OCI-LY7 (cell line): Measurements from ENCODE around the gene TPRKB. TPM values are rescaled to one million over a fixed set of nuclear protein-coding genes. Genes with fewer than 3 reads are reported as not detected.

ENCODE experiments used
- BruUV-seq: library from RNA; stranded (reverse); fragments of 400-500 nt; replicated peaks from 2 replicates; lab custom pipeline; 2021; lab: Mats Ljungman, UMichigan
- CTCF ChIA-PET: fragments of 300-600 bp; sonication (Branson Sonifier 250); formaldehyde crosslinking; loops from one replicate; lab custom pipeline; 2022; ENCODE audit warnings: antibody characterized with exemption; ENCODE audit not compliant: unreplicated experiment; lab: Charles Lee
- POLR2A ChIA-PET: fragments of 300-600 bp; sonication (Branson Sonifier 250); formaldehyde crosslinking; loops from one replicate; lab custom pipeline; 2022; ENCODE audit warnings: antibody characterized with exemption; lab: Charles Lee
- DNase-seq: peaks from one replicate; pipeline ENCODE4 v3.0.0-alpha.2; 2015; ENCODE audit warnings: low spot score
- H2AFZ ChIP-seq: fragments of 200-600 bp; sonication (generic), shearing (Covaris generic); 2 replicates; pipeline ENCODE4 v1.6.1; 2014; ENCODE audit warnings: mild to moderate bottlenecking, antibody characterized with exemption, low read length, moderate library complexity
- H3K27ac ChIP-seq: fragments of 200-600 bp; sonication (generic); 2 replicates; pipeline ENCODE4 v1.5.1; 2014; ENCODE audit warnings: mixed run types, low read depth, mild to moderate bottlenecking, moderate library complexity, low read length, inconsistent platforms; ENCODE audit not compliant: poor library complexity, severe bottlenecking
- H3K36me3 ChIP-seq: fragments of 200-600 bp; sonication (generic); 2 replicates; pipeline ENCODE4 v1.6.1; 2014; ENCODE audit warnings: mild to moderate bottlenecking, antibody characterized with exemption, low read length, moderate library complexity, mixed read lengths; ENCODE audit not compliant: insufficient read depth
- H3K4me1 ChIP-seq: fragments of 200-600 bp; sonication (generic); 2 replicates; pipeline ENCODE4 v1.5.1; 2014; ENCODE audit warnings: mild to moderate bottlenecking, low read length; ENCODE audit not compliant: insufficient read depth, poor library complexity, severe bottlenecking
- H3K4me2 ChIP-seq: fragments of 200-600 bp; sonication (generic); 2 replicates; pipeline ENCODE4 v1.6.1; 2014; ENCODE audit warnings: mild to moderate bottlenecking, low read length
- H3K4me3 ChIP-seq: fragments of 200-600 bp; sonication (generic); 2 replicates; pipeline ENCODE4 v1.5.1; 2014; ENCODE audit warnings: mild to moderate bottlenecking, low read depth, low read length; ENCODE audit not compliant: poor library complexity, severe bottlenecking
- H3K79me2 ChIP-seq: fragments of 200-600 bp; sonication (generic); 2 replicates; pipeline ENCODE4 v1.6.1; 2016; ENCODE audit warnings: low read depth, mild to moderate bottlenecking, low read length, moderate library complexity, mixed read lengths; ENCODE audit not compliant: insufficient read depth
- H3K9me2 ChIP-seq: fragments of 200-600 bp; sonication (generic); 2 replicates; pipeline ENCODE4 v1.6.1; 2016; ENCODE audit warnings: mild to moderate bottlenecking, low read length, mixed read lengths; ENCODE audit not compliant: insufficient read depth
- H3K9me3 ChIP-seq: fragments of 200-600 bp; sonication (generic); 2 replicates; pipeline ENCODE4 v1.6.1; 2014; ENCODE audit warnings: mild to moderate bottlenecking, mixed run types, low read length, mixed read lengths
- H4K20me1 ChIP-seq: fragments of 200-600 bp; sonication (generic); 2 replicates; pipeline ENCODE4 v1.6.1; 2014; ENCODE audit warnings: mild to moderate bottlenecking, antibody characterized with exemption, low read length, moderate library complexity, mixed read lengths; ENCODE audit not compliant: insufficient read depth
- CTCF ChIP-seq: fragments of 200-600 bp; sonication (generic); conservative IDR thresholded peaks from 2 replicates; pipeline ENCODE4 v1.5.1; 2014; ENCODE audit warnings: mild to moderate bottlenecking, antibody characterized with exemption, low read length, moderate library complexity, mixed read lengths
- EZH2phosphoT487 ChIP-seq: fragments of 200-600 bp; sonication (generic); IDR thresholded peaks from 2 replicates; pipeline ENCODE4 v1.6.1; 2018; ENCODE audit warnings: low read depth, borderline replicate concordance, mild to moderate bottlenecking, mixed run types, antibody characterized with exemption, low read length, moderate library complexity, mixed read lengths
- intact Hi-C: fragments of 100-400 bp; cut with micrococcal nuclease; formaldehyde crosslinking; loops from one replicate; pipeline ENCODE4 v1.10.0; 2022; ENCODE audit not compliant: unreplicated experiment
- total RNA-seq, 2 experiments: library from RNA; depleted of rRNA in 1 of 2; stranded (reverse); fragments of >200 nt in 1 of 2; shearing (Covaris generic) in 1 of 2; gene quantifications; 2 replicates each; pipeline ENCODE4 v1.2.3, GENCODE V29; 2014 to 2022

Gene TPRKB
- total RNA-seq, 2 experiments from 2014 or later = 29.3 to 51.4 TPM

- Histone ChIP-seq H3K4me1 (peaks cover 18% of the 10 kb centered on the region), H3K4me3 (no peak overlapping the region), H3K9me3 (no peaks in the 10 kb centered on the region), H3K4me2 (no peak overlapping the region), H2AFZ (no peak overlapping the region), H4K20me1 (no peaks in the 10 kb centered on the region), H3K79me2 (peaks cover 24% of the 10 kb centered on the region), H3K36me3 (peaks cover 48% of the 10 kb centered on the region), H3K9me2 (no peaks in the 10 kb centered on the region), H3K27ac (no peak overlapping the region)
- DNase-seq = no peak
- TF ChIP-seq EZH2phosphoT487 (no peak), CTCF (no peak)
- intact Hi-C loops = no loop called here
- POLR2A ChIA-PET = interaction anchor here (0.8 kb wide), 1 partner anchor 15 kb away, joined by 4 read pairs; no protein-coding TSS in a partner anchor
- CTCF ChIA-PET = no interaction called here
- BruUV-seq = no TSS peak
Observed at GRCh38 chr2:73776869-73777519, 39.8 kb upstream of the TPRKB start.

- no peaks in the 10 kb centered on the region for H4K20me1 ChIP-seq
- ChIA-PET POLR2A (interaction anchor here (0.6 kb wide), 2 partner anchors 12 to 518 kb away, joined by 4 to 7 read pairs; no protein-coding TSS in a partner anchor), CTCF (no interaction called here)
- H3K9me2 ChIP-seq = no peaks in the 10 kb centered on the region
- H3K4me1 ChIP-seq = peaks cover 18% of the 10 kb centered on the region
- H2AFZ ChIP-seq = no peak overlapping the region
- peaks cover 24% of the 10 kb centered on the region for H3K79me2 ChIP-seq
- no peak overlapping the region for H3K27ac ChIP-seq
- TF ChIP-seq CTCF (no peak), EZH2phosphoT487 (no peak)
- intact Hi-C loops = no loop called here
- no TSS peak for BruUV-seq
- DNase-seq = no peak
- H3K36me3 ChIP-seq = peaks cover 50% of the 10 kb centered on the region
- H3K4me3 ChIP-seq = no peak overlapping the region
- H3K9me3 ChIP-seq = no peaks in the 10 kb centered on the region
- H3K4me2 ChIP-seq = no peak overlapping the region
Observed at GRCh38 chr2:73776381-73776780, 39.2 kb upstream of the TPRKB start.

DNA sequence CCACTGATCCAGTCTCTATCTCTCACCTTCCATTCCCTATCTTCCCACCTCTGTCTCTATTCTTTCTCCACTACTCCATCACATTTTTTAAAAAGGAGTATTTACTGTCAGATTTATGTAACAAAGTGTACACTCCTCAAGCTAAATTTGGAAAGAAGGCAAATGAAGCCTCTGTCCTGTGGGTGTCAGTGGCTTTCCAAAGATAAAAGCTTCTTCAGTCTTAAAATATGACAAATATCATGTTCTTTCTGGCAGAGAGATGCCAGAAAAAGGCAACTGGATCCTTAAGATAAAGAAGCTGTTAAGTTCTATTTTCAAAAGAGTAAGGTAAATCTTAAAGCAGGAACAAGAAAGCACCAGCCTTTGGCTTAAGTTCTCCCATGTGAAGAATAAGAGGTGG, 35.7 kb upstream of the TPRKB start:
- Histone ChIP-seq H3K4me1 (no peaks in the 10 kb centered on the region), H3K79me2 (peaks cover 4% of the 10 kb centered on the region; the same call in 1 of the 2 replicates), H4K20me1 (no peaks in the 10 kb centered on the region), H3K27ac (no peak overlapping the region), H3K36me3 (peaks cover 82% of the 10 kb centered on the region), H3K9me3 (no peaks in the 10 kb centered on the region), H2AFZ (no peak overlapping the region), H3K9me2 (no peaks in the 10 kb centered on the region), H3K4me2 (no peak overlapping the region), H3K4me3 (no peak overlapping the region)
- no peak for DNase-seq
- CTCF ChIA-PET = no interaction called here
- POLR2A ChIA-PET = interaction anchor here (0.5 kb wide), 1 partner anchor 280 kb away, joined by 3 read pairs; no protein-coding TSS in a partner anchor
- BruUV-seq = no TSS peak
- no peak for TF ChIP-seq EZH2phosphoT487
- no peak for TF ChIP-seq CTCF
- intact Hi-C loops = no loop called here
